NT2/D1 (cell line): ENCODE results near the gene HNRNPA0.

Experiments used
- DNase-seq: peaks from one replicate; pipeline ENCODE4 v3.0.0-alpha.2; 2011; ENCODE audit warnings: low read depth, low spot score
- H3K27me3 ChIP-seq: 2 replicates; pipeline ENCODE4 v1.6.0; 2011; ENCODE audit warnings: mild to moderate bottlenecking; ENCODE audit not compliant: insufficient read length, insufficient read depth
- H3K36me3 ChIP-seq: 2 replicates; pipeline ENCODE4 v1.6.1; 2011; ENCODE audit warnings: mild to moderate bottlenecking, low read length, mixed read lengths; ENCODE audit not compliant: insufficient read depth, insufficient read length
- H3K4me1 ChIP-seq: 2 replicates; pipeline ENCODE4 v1.5.1; 2011; ENCODE audit not compliant: insufficient read depth, insufficient read length
- H3K4me3 ChIP-seq: 2 replicates; pipeline ENCODE4 v1.5.1; 2011; ENCODE audit warnings: low read depth; ENCODE audit not compliant: insufficient read length
- H3K9ac ChIP-seq: 2 replicates; pipeline ENCODE4 v1.6.0; 2011; ENCODE audit warnings: low read depth; ENCODE audit not compliant: insufficient read length
- H3K9me3 ChIP-seq: 2 replicates; pipeline ENCODE4 v1.5.1; 2011; ENCODE audit warnings: mild to moderate bottlenecking, low read length; ENCODE audit not compliant: insufficient read depth
- SUZ12 ChIP-seq: IDR thresholded peaks from 2 replicates; pipeline ENCODE4 v1.6.1; 2011; ENCODE audit not compliant: insufficient read length, insufficient read depth; ENCODE audit errors: extremely low read depth
- YY1 ChIP-seq: IDR thresholded peaks from 2 replicates; pipeline ENCODE4 v1.6.1; 2011; ENCODE audit not compliant: insufficient read length, insufficient read depth
- ZNF274 ChIP-seq: IDR thresholded peaks from 2 replicates; pipeline ENCODE4 v1.6.1; 2011; ENCODE audit warnings: mild to moderate bottlenecking, low read depth, low read length

The HNRNPA0 gene

DNA sequence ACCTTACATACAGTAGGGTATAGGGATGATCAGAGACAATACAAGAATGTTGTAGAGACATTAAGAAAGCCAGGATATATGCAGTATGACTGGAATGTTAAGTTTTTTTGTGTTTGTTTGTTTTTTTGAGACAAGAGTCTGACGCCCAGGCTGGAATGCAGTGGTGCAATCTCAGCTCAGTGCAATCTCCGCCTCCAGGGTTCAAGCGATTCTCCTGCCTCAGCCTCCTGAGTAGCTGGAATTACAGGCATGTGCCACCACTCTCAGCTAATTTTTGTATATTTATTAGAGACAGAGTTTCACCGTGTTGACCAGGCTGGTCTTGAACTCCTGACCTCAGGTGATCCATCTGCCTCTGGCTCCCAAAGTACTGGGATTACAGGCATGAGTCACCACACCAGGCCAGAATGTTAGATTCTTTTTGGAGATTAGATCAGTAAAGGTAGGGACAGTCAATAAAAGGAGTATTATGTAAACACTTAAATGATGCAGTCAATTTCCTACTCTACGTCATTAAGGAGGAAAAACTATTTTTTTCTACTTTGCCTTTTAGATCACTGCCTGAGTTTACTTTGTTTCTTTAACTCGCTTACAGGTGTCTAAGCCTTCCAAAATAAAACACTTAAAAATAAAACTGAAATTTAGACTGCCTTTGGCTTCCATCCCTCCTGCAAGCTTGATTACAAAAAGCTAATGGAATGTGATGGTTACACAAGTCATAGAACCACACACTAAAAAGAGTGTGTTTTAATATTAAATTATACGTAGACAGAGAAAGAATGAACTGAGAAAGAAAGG, 6.8 kb upstream of the HNRNPA0 start:
- DNase-seq, result no peak
- Histone ChIP-seq H3K4me3 (no peak overlapping the region), H3K4me1 (no peaks in the 10 kb centered on the region), H3K9ac (no peak overlapping the region), H3K9me3 (no peaks in the 10 kb centered on the region), H3K36me3 (no peaks in the 10 kb centered on the region), H3K27me3 (no peaks in the 10 kb centered on the region)
- TF ChIP-seq SUZ12 (no peak), ZNF274 (no peak), YY1 (no peak)

- DNase-seq, result no peak
- Histone ChIP-seq H3K27me3 (no peaks in the 10 kb centered on the region), H3K9me3 (no peaks in the 10 kb centered on the region), H3K36me3 (no peaks in the 10 kb centered on the region), H3K4me3 (no peak overlapping the region), H3K4me1 (no peaks in the 10 kb centered on the region), H3K9ac (no peak overlapping the region)
- TF ChIP-seq SUZ12, result no peak
- TF ChIP-seq ZNF274, result no peak
- no peak for TF ChIP-seq YY1
Observed at GRCh38 chr5:137760294-137760693, 6.1 kb upstream of the HNRNPA0 start.

DNA sequence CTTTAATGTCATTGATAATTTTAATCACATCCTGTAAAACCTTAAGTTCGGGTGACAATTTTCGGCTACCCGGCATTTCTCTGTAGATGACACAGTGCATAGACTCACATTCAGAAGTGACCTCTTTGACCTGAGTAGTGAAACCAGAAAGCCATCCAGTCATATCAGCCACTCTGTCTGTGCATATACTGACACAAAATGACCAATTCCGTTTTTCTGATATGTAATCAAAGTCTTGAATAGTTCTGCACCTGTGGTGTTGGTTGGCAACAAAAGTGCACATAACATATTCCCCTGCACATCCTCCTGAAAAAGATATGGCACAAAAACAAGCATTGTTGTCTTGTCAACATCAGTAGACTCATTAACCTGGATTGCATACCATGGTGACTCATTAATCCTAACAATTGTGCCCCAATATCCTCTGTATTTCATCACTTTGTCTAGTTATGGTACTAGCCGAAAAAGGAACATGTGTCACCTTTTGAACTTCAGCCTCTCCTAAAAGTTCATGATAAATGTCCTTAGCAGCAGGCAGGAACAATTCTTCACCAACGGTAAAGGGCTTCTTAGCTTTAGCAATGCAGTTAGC, 4.6 kb upstream of the HNRNPA0 start:
- no peak overlapping the region for H3K9ac ChIP-seq
- H3K9me3 ChIP-seq, result no peaks in the 10 kb centered on the region
- TF ChIP-seq SUZ12 (no peak), ZNF274 (no peak), YY1 (no peak)
- H3K4me1 ChIP-seq, result no peaks in the 10 kb centered on the region
- DNase-seq, result no peak
- H3K36me3 ChIP-seq, result no peaks in the 10 kb centered on the region
- H3K4me3 ChIP-seq, result no peak overlapping the region
- no peaks in the 10 kb centered on the region for H3K27me3 ChIP-seq

DNA sequence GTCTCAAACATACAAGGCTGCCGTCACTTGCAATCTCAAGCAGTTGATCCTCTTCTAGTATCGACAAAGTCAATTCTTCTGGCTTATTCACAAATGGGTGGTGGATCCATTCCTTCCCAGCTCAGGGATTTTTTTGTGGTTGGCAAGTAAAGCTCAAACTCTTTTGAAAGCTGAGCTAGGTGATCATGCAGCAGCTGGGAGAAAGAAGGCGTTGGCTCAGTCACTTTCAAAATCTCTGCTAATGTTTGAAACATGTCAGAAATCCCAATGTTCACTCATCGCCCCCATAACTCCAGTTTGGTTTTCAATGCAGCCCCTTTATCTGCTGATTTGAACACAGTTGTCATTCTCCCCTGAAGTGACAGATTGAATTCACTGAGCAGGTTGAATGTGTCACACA, 4.0 kb upstream of the HNRNPA0 start:
- Histone ChIP-seq H3K9ac (no peak overlapping the region), H3K36me3 (peaks cover 7% of the 10 kb centered on the region), H3K27me3 (no peaks in the 10 kb centered on the region), H3K9me3 (no peaks in the 10 kb centered on the region), H3K4me3 (no peak overlapping the region), H3K4me1 (no peaks in the 10 kb centered on the region)
- no peak for DNase-seq
- TF ChIP-seq YY1 (no peak), SUZ12 (no peak), ZNF274 (no peak)

DNA sequence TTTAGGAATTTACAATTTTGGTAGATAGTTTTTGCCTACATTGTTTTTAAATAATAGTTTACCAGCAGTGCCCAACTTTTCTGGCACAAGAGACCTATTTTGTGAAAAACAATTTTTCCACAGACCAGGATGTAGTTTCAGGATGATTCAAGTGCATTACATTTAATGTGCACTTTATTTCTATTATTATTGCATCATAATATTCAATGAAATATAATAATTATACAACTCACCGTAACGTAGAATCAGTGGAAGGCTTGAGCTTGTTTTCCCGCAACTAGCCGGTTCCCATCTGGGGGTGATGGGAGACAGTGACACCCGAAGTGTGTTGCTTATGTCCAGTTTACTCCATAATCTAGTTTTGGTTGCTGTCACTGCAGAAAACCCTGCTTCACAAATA, 3.5 kb upstream of the HNRNPA0 start:
- Histone ChIP-seq H3K9ac (no peak overlapping the region), H3K36me3 (peaks cover 12% of the 10 kb centered on the region), H3K4me3 (no peak overlapping the region), H3K4me1 (no peaks in the 10 kb centered on the region), H3K9me3 (no peaks in the 10 kb centered on the region), H3K27me3 (no peaks in the 10 kb centered on the region)
- TF ChIP-seq YY1 (no peak), SUZ12 (no peak), ZNF274 (no peak)
- DNase-seq, result no peak

GRCh38 chr5:137754961-137755762, 999 bp upstream of the HNRNPA0 start:
- Histone ChIP-seq H3K4me3 (peak overlapping the region; percentile 90), H3K9me3 (no peaks in the 10 kb centered on the region), H3K4me1 (no peaks in the 10 kb centered on the region), H3K27me3 (no peaks in the 10 kb centered on the region), H3K9ac (peak overlapping the region; percentile 99), H3K36me3 (peaks cover 28% of the 10 kb centered on the region)
- TF ChIP-seq SUZ12, result no peak
- TF ChIP-seq YY1, result no peak
- TF ChIP-seq ZNF274, result no peak
- no peak for DNase-seq
